K562 (cell line): ENCODE data around the gene FOXJ3. TPM values are rescaled to one million over a fixed set of nuclear protein-coding genes. Genes with fewer than 3 reads are reported as not detected.

Experiments used
- ATAC-seq: fragments of 200-7000 bp; cut with Tn5 transposase; 3 replicates; pipeline ENCODE4 v1.9.1; 2020; ENCODE audit warnings: moderate library complexity
- BruUV-seq: library from RNA; stranded (reverse); fragments of 400-500 nt; replicated peaks from 2 replicates; lab custom pipeline; 2021; lab: Mats Ljungman, UMichigan
- CTCF ChIA-PET: fragments of 300-600 bp; formaldehyde crosslinking; extraction: SDS; loops from one replicate; lab custom pipeline; 2021; ENCODE audit warnings: low intra/inter-chr PET ratio; lab: Yijun Ruan, JAX
- POLR2A ChIA-PET: fragments of 300-600, 350-650 bp; sonication (Branson Sonifier 250); formaldehyde crosslinking; extraction: SDS; loops from one replicate; lab custom pipeline; 2021; ENCODE audit warnings: antibody characterized with exemption, inconsistent platforms; lab: Yijun Ruan, JAX
- DNase-seq, 4 experiments: peaks; one replicate each; pipeline versions ENCODE4 v3.0.0 to v3.0.0-alpha.2; 2011 to 2018; ENCODE audit warnings: low spot score in 3 of 4, mixed read lengths in 3 of 4; ENCODE audit errors: extremely low read depth in 1 of 4
- FAIRE-seq: peaks from 2 replicates; lab custom pipeline; 2011; peaks lifted over from hg19 to GRCh38; lab: Jason Lieb, UNC
- H2AFZ ChIP-seq: 2 replicates; pipeline ENCODE4 v1.6.0; 2011; ENCODE audit warnings: low read depth, low read length, control low read depth, inconsistent platforms
- H3K27ac ChIP-seq: fragments of 200-600 bp; 3 replicates; pipeline ENCODE4 v1.8.0; 2011; ENCODE audit warnings: low read depth, mild to moderate bottlenecking, control low read depth, inconsistent platforms, low read length, moderate library complexity, mixed read lengths; ENCODE audit errors: extremely low read depth
- H3K27me3 ChIP-seq, 2 experiments: fragments of 300-600 bp in 1 of 2; 2 replicates in 1 of 2; 3 replicates in 1 of 2; pipeline versions ENCODE4 v1.6.0 to v1.8.0; 2011; ENCODE audit warnings: inconsistent platforms in 2 of 2, low read length in 2 of 2, mild to moderate bottlenecking in 1 of 2, mixed read lengths in 1 of 2, moderate library complexity in 1 of 2; ENCODE audit not compliant: control insufficient read depth in 2 of 2, insufficient read depth in 2 of 2
- H3K36me3 ChIP-seq: fragments of 300-600 bp; 3 replicates; pipeline ENCODE4 v1.8.0; 2011; ENCODE audit warnings: mild to moderate bottlenecking, low read length, inconsistent platforms; ENCODE audit not compliant: control insufficient read depth, insufficient read depth
- H3K4me1 ChIP-seq, 2 experiments: fragments of 200-600 bp in 1 of 2; replicated peaks in 1 of 2; 2 replicates in 1 of 2; 3 replicates in 1 of 2; pipeline versions ENCODE4 v1.5.1 to v1.8.0; 2011; ENCODE audit warnings: inconsistent platforms in 2 of 2, low read length in 2 of 2, mild to moderate bottlenecking in 1 of 2, mixed read lengths in 1 of 2, moderate library complexity in 1 of 2; ENCODE audit not compliant: control insufficient read depth in 2 of 2, insufficient read depth in 2 of 2
- H3K4me2 ChIP-seq: 2 replicates; pipeline ENCODE4 v1.6.1; 2011; ENCODE audit warnings: low read length, control low read depth, inconsistent platforms, mixed read lengths; ENCODE audit not compliant: insufficient read depth
- H3K4me3 ChIP-seq: fragments of 200-600 bp; sonication (generic), shearing (Covaris generic); 2 replicates; pipeline ENCODE4 v1.5.1; 2016; ENCODE audit warnings: control low read depth, inconsistent platforms
- H3K79me2 ChIP-seq: fragments of 200-600 bp; 3 replicates; pipeline ENCODE4 v1.8.0; 2011; ENCODE audit warnings: low read length, inconsistent platforms; ENCODE audit not compliant: control insufficient read depth, insufficient read depth
- H3K9ac ChIP-seq, 2 experiments: 2 replicates each; pipeline versions ENCODE4 v1.6.0 to v1.6.1; 2011; ENCODE audit warnings: low read depth in 2 of 2, low read length in 2 of 2, control low read depth in 1 of 2, inconsistent platforms in 1 of 2, mild to moderate bottlenecking in 1 of 2, mixed read lengths in 1 of 2; ENCODE audit not compliant: insufficient read depth in 1 of 2
- H3K9me1 ChIP-seq: one replicate; pipeline ENCODE4 v1.6.0; 2011; ENCODE audit warnings: inconsistent platforms, mild to moderate bottlenecking, low read length, moderate library complexity; ENCODE audit not compliant: control insufficient read depth, insufficient read depth
- H3K9me3 ChIP-seq: replicated peaks from 2 replicates; pipeline ENCODE4 v1.5.1; 2011; ENCODE audit warnings: low read depth, low read length, inconsistent platforms; ENCODE audit not compliant: control insufficient read depth, insufficient read depth
- H4K20me1 ChIP-seq: replicated peaks from 2 replicates; pipeline ENCODE4 v1.6.1; 2011; ENCODE audit warnings: low read length, inconsistent platforms, mixed read lengths; ENCODE audit not compliant: control insufficient read depth, insufficient read depth
- CCNT2 ChIP-seq: IDR thresholded peaks from 2 replicates; pipeline ENCODE4 v1.6.1; 2011; ENCODE audit warnings: borderline replicate concordance, low read depth, mild to moderate bottlenecking, moderate library complexity, mixed read lengths, low read length; ENCODE audit not compliant: insufficient read length; ENCODE audit errors: extremely low read depth
- ZNF717 ChIP-seq: fragments of 250-450 bp; sonication (Bioruptor Pico); IDR thresholded peaks from 2 replicates; pipeline ENCODE4 v1.5.0; 2021
- WGBS: fragments of 100-300 bp; shearing (Covaris generic); methylation state at CpG from one replicate; pipeline ENCODE4 v1.1.6; 2016; ENCODE audit warnings: low coverage, mixed read lengths; ENCODE audit not compliant: insufficient coverage; ENCODE audit errors: missing lambda C conversion rate; 5-methylcytosine and 5-hydroxymethylcytosine counted together
- in situ Hi-C: fragments of 300-500 bp; cut with MboI; formaldehyde crosslinking; loops from 4 replicates; pipeline ENCODE4 v1.15.0; 2018; ENCODE audit warnings: inconsistent platforms, mixed read lengths
- intact Hi-C: fragments of 100-400 bp; cut with micrococcal nuclease; formaldehyde crosslinking; loops from 2 replicates; pipeline ENCODE4 v1.14.2; 2022
- polyA plus RNA-seq, 8 experiments: library from polyadenylated mRNA; depleted of rRNA in 4 of 8; stranded (reverse) in 5 of 8; unstranded in 3 of 8; fragments of >200 nt; fragmentation: Nextera tagmentation in 2 of 8; fragmentation: Illumina TruSeq in 1 of 8; extraction: Ambion mirVana in 2 of 8; extraction: Trizol in 1 of 8; gene quantifications; 2 replicates each; pipeline versions ENCODE4 v1.2.1 to v1.2.3, GENCODE V29; 2011 to 2014; ENCODE audit warnings: inconsistent platforms in 1 of 8, missing spikeins in 1 of 8
- total RNA-seq, 7 experiments: library from RNA; depleted of rRNA in 6 of 7; stranded (reverse); fragments of >200 nt in 6 of 7; fragmentation: Illumina TruSeq in 2 of 7; extraction: Trizol in 2 of 7; gene quantifications; 2 replicates each; pipeline versions ENCODE4 v1.2.1 to v1.2.3, GENCODE V29; 2011 to 2021; ENCODE audit warnings: low replicate concordance in 1 of 7
- TF ChIP-seq, protein P1 (sequence below): sonication (generic); formaldehyde crosslinking; IDR thresholded peaks from 2 replicates; pipeline ENCODE4 v1.8.0; 2022; ENCODE audit warnings: mild to moderate bottlenecking, missing genetic modification reagents

The FOXJ3 gene
- total and polyA plus RNA-seq, 9 of the 15 experiments (the other 6 are each of a cell fraction or from before 2014, with no cell fraction given), result 8.7 to 35.3 (median 23.4) TPM

DNA sequence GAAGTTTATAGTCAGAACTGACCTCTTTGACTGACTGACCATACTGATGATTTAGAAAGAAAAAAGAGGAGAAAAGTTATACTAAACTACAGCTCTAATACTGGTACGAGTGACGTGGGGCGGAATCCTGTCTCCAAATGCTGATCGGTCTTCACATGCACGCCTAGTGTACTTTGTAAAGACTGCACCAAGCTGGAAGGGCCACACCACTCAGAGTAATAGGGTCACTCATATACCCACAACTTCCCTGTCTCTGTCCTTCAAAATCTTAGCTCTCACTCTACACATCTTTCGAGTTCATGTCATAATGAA is 151.1 kb downstream of the FOXJ3 start:
- TF ChIP-seq CCNT2 (no peak), ZNF717 (CRISPR knock-in tag) (no peak)
- TF ChIP-seq, protein P1, sequence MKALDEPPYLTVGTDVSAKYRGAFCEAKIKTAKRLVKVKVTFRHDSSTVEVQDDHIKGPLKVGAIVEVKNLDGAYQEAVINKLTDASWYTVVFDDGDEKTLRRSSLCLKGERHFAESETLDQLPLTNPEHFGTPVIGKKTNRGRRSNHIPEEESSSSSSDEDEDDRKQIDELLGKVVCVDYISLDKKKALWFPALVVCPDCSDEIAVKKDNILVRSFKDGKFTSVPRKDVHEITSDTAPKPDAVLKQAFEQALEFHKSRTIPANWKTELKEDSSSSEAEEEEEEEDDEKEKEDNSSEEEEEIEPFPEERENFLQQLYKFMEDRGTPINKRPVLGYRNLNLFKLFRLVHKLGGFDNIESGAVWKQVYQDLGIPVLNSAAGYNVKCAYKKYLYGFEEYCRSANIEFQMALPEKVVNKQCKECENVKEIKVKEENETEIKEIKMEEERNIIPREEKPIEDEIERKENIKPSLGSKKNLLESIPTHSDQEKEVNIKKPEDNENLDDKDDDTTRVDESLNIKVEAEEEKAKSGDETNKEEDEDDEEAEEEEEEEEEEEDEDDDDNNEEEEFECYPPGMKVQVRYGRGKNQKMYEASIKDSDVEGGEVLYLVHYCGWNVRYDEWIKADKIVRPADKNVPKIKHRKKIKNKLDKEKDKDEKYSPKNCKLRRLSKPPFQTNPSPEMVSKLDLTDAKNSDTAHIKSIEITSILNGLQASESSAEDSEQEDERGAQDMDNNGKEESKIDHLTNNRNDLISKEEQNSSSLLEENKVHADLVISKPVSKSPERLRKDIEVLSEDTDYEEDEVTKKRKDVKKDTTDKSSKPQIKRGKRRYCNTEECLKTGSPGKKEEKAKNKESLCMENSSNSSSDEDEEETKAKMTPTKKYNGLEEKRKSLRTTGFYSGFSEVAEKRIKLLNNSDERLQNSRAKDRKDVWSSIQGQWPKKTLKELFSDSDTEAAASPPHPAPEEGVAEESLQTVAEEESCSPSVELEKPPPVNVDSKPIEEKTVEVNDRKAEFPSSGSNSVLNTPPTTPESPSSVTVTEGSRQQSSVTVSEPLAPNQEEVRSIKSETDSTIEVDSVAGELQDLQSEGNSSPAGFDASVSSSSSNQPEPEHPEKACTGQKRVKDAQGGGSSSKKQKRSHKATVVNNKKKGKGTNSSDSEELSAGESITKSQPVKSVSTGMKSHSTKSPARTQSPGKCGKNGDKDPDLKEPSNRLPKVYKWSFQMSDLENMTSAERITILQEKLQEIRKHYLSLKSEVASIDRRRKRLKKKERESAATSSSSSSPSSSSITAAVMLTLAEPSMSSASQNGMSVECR, result no peak
- H3K9ac ChIP-seq, result no peak overlapping the region
- no peaks in the 10 kb centered on the region for H4K20me1 ChIP-seq
- no peaks in the 10 kb centered on the region for H3K79me2 ChIP-seq
- BruUV-seq, result no TSS peak
- no peaks in the 10 kb centered on the region for H3K9me3 ChIP-seq
- H3K27me3 ChIP-seq, result no peaks in the 10 kb centered on the region
- no peak overlapping the region for H2AFZ ChIP-seq
- H3K36me3 ChIP-seq, result peaks cover 77% of the 10 kb centered on the region
- 89% methylated on average over 6 of the region's 6 CpGs for WGBS
- no peak overlapping the region for H3K27ac ChIP-seq
- no peaks in the 10 kb centered on the region; a peak in 1 of 5 replicates for H3K4me1 ChIP-seq
- intact Hi-C loops, result no loop called here
- in situ Hi-C loops, result no loop called here
- no peak overlapping the region for H3K4me3 ChIP-seq
- CTCF ChIA-PET, result no interaction called here
- POLR2A ChIA-PET, result interaction anchor here (0.9 to 1.7 kb wide), 2 partner anchors 9 to 11 kb away, joined by 3 to 5 read pairs; no protein-coding TSS in a partner anchor
- no peaks in the 10 kb centered on the region for H3K9me1 ChIP-seq
- FAIRE-seq (no peak), DNase-seq (no peak), ATAC-seq (no peak)
- H3K4me2 ChIP-seq, result no peak overlapping the region
